ENCODE data around the gene RPL22. TPM values are rescaled to one million over a fixed set of nuclear protein-coding genes. Genes with fewer than 3 reads are reported as not detected.

RPL22 gene
- total RNA-seq, 1 donor from 2014 or later, result 193 TPM

DNA sequence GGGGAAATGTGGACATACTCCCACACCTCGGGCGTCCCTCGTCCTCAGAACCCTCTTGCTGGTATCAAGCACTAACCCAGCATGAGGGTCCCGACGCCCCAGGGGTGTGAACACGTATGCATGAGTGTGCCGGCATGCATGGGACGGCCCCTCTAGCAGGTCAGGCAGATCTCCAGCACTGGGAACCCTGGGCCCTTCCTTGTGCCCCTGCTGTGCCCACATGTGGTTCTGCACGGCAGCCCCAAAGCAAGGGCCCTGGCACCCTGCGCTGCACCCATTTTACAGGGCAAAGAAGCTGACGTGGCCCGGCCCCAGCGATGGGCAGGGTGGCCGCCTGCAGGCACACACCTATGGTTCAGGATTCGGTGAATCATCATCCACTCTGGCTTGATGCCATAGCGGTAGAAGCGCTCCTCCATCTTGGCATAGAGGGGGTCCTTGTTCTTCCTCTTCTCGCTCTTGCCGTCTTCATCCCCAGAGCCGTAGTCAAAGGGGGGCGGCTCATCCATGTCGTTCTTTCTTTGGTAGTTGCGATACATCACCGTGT is 53.5 kb downstream of the RPL22 start:
- Histone ChIP-seq H3K4me3 (ENCODE audit: low read depth, low read length) (no peak overlapping the region), H3K27me3 (ENCODE audit: control insufficient read depth, insufficient read depth, low read length) (peaks cover 48% of the 10 kb centered on the region), H3K36me3 (ENCODE audit: control insufficient read depth, insufficient read depth, low read length) (no peaks in the 10 kb centered on the region)
- DNase-seq (ENCODE audit: low read depth), result no peak
- TF ChIP-seq, protein P1, sequence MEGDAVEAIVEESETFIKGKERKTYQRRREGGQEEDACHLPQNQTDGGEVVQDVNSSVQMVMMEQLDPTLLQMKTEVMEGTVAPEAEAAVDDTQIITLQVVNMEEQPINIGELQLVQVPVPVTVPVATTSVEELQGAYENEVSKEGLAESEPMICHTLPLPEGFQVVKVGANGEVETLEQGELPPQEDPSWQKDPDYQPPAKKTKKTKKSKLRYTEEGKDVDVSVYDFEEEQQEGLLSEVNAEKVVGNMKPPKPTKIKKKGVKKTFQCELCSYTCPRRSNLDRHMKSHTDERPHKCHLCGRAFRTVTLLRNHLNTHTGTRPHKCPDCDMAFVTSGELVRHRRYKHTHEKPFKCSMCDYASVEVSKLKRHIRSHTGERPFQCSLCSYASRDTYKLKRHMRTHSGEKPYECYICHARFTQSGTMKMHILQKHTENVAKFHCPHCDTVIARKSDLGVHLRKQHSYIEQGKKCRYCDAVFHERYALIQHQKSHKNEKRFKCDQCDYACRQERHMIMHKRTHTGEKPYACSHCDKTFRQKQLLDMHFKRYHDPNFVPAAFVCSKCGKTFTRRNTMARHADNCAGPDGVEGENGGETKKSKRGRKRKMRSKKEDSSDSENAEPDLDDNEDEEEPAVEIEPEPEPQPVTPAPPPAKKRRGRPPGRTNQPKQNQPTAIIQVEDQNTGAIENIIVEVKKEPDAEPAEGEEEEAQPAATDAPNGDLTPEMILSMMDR (IDR thresholded peaks at IDR 0.05; ENCODE audit: insufficient read depth, low read length, poor library complexity, severe bottlenecking), result no peak

DNA sequence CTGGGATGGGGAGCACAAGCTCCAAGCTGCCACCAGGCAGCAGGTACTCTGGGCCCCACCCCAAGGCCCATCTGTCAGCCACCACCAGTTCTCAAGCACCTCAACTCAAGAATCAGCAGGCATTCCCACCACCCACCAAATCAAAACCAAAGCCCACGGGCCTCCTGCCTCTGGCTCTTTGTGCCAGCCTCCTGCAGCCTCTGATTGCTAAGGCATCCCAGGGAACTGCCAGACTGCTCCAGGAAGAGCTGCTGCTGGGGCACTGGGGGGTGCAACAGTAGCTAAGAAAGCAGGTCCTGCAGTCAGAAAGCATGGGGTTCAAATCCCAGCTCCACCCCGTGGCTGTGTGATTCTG is 54.0 kb downstream of the RPL22 start:
- Histone ChIP-seq H3K4me3 (ENCODE audit: low read depth, low read length) (no peak overlapping the region), H3K36me3 (ENCODE audit: control insufficient read depth, insufficient read depth, low read length) (no peaks in the 10 kb centered on the region), H3K27me3 (ENCODE audit: control insufficient read depth, insufficient read depth, low read length) (peaks cover 48% of the 10 kb centered on the region)
- no peak for DNase-seq (ENCODE audit: low read depth)
- TF ChIP-seq, protein P1 (IDR thresholded peaks at IDR 0.05; ENCODE audit: insufficient read depth, low read length, poor library complexity, severe bottlenecking), result no peak

- Histone ChIP-seq H3K36me3 (ENCODE audit: control insufficient read depth, insufficient read depth, low read length) (no peaks in the 10 kb centered on the region), H3K27me3 (ENCODE audit: control insufficient read depth, insufficient read depth, low read length) (peaks cover 48% of the 10 kb centered on the region), H3K4me3 (ENCODE audit: low read depth, low read length) (no peak overlapping the region)
- DNase-seq (ENCODE audit: low read depth), result no peak
- TF ChIP-seq, protein P1 (IDR thresholded peaks at IDR 0.05; ENCODE audit: insufficient read depth, low read length, poor library complexity, severe bottlenecking), result no peak
Observed at GRCh38 chr1:6144647-6145395, 54.6 kb downstream of the RPL22 start.

- H3K27me3 ChIP-seq (ENCODE audit: control insufficient read depth, insufficient read depth, low read length), result peaks cover 47% of the 10 kb centered on the region
- TF ChIP-seq, protein P1 (IDR thresholded peaks at IDR 0.05; ENCODE audit: insufficient read depth, low read length, poor library complexity, severe bottlenecking), result no peak
- no peak for DNase-seq (ENCODE audit: low read depth)
- no peak overlapping the region for H3K4me3 ChIP-seq (ENCODE audit: low read depth, low read length)
- H3K36me3 ChIP-seq (ENCODE audit: control insufficient read depth, insufficient read depth, low read length), result no peaks in the 10 kb centered on the region
Observed at GRCh38 chr1:6144175-6144574, 55.2 kb downstream of the RPL22 start.

- DNase-seq (ENCODE audit: low read depth), result no peak
- TF ChIP-seq, protein P1 (IDR thresholded peaks at IDR 0.05; ENCODE audit: insufficient read depth, low read length, poor library complexity, severe bottlenecking), result no peak
- Histone ChIP-seq H3K4me3 (ENCODE audit: low read depth, low read length) (no peak overlapping the region), H3K27me3 (ENCODE audit: control insufficient read depth, insufficient read depth, low read length) (peaks cover 41% of the 10 kb centered on the region), H3K36me3 (ENCODE audit: control insufficient read depth, insufficient read depth, low read length) (no peaks in the 10 kb centered on the region)
Observed at GRCh38 chr1:6143395-6143794, 56.0 kb downstream of the RPL22 start.

GRCh38 chr1:6142734-6143133 is 56.7 kb downstream of the RPL22 start:
- H3K36me3 ChIP-seq (ENCODE audit: control insufficient read depth, insufficient read depth, low read length), result no peaks in the 10 kb centered on the region
- TF ChIP-seq, protein P1 (IDR thresholded peaks at IDR 0.05; ENCODE audit: insufficient read depth, low read length, poor library complexity, severe bottlenecking), result no peak
- peaks cover 35% of the 10 kb centered on the region for H3K27me3 ChIP-seq (ENCODE audit: control insufficient read depth, insufficient read depth, low read length)
- DNase-seq (ENCODE audit: low read depth), result no peak
- no peak overlapping the region for H3K4me3 ChIP-seq (ENCODE audit: low read depth, low read length)

Data from kidney epithelial cell (primary cell).